GM18867 (cell line): ENCODE measurements around the gene GRIN3A.

Experiments
- ATAC-seq: cut with Tn5 transposase; IDR thresholded peaks from one replicate; pipeline ENCODE4 v1.9.1; 2021; ENCODE audit warnings: mild to moderate bottlenecking, moderate library complexity; ENCODE audit not compliant: unreplicated experiment

GRIN3A gene

GRCh38 chr9:101706261-101706798 is 32.1 kb downstream of the GRIN3A start:
- ATAC-seq = no peak

- ATAC-seq = peak; percentile 70
Observed at GRCh38 chr9:101705135-101705661, 33.2 kb downstream of the GRIN3A start.

GRCh38 chr9:101702257-101702656 is 36.2 kb downstream of the GRIN3A start:
- no peak for ATAC-seq

- no peak for ATAC-seq
Observed at GRCh38 chr9:101693546-101694336, 44.7 kb downstream of the GRIN3A start.

- ATAC-seq = no peak
Observed at GRCh38 chr9:101691657-101692056, 46.8 kb downstream of the GRIN3A start.

GRCh38 chr9:101689039-101689438 is 49.4 kb downstream of the GRIN3A start:
- no peak for ATAC-seq

- no peak for ATAC-seq
Observed at GRCh38 chr9:101684665-101685064, 53.8 kb downstream of the GRIN3A start.

GRCh38 chr9:101683236-101683635 is 55.2 kb downstream of the GRIN3A start:
- no peak for ATAC-seq

GRCh38 chr9:101677861-101678260 is 60.6 kb downstream of the GRIN3A start:
- no peak for ATAC-seq

- ATAC-seq = no peak
Observed at GRCh38 chr9:101675341-101675740, 63.1 kb downstream of the GRIN3A start.

GRCh38 chr9:101674165-101674564 is 64.3 kb downstream of the GRIN3A start:
- no peak for ATAC-seq

GRCh38 chr9:101673642-101674041 is 64.8 kb downstream of the GRIN3A start:
- ATAC-seq = no peak

GRCh38 chr9:101671567-101671966 is 66.9 kb downstream of the GRIN3A start:
- no peak for ATAC-seq

- no peak for ATAC-seq
Observed at GRCh38 chr9:101668421-101668820, 70.0 kb downstream of the GRIN3A start.

- no peak for ATAC-seq
Observed at GRCh38 chr9:101664453-101664852, 74.0 kb downstream of the GRIN3A start.

GRCh38 chr9:101652601-101653175 is 85.8 kb downstream of the GRIN3A start:
- ATAC-seq = no peak

- ATAC-seq = peak; percentile 84
Observed at GRCh38 chr9:101650142-101650541, 88.3 kb downstream of the GRIN3A start.

GRCh38 chr9:101648493-101648892 is 90.0 kb downstream of the GRIN3A start:
- no peak for ATAC-seq

GRCh38 chr9:101639785-101640665 is 98.4 kb downstream of the GRIN3A start:
- no peak for ATAC-seq

GRCh38 chr9:101639311-101639710 is 99.1 kb downstream of the GRIN3A start:
- no peak for ATAC-seq

- ATAC-seq = no peak
Observed at GRCh38 chr9:101636247-101636646, 102.2 kb downstream of the GRIN3A start.
